22Rv1 (cell line): ENCODE data around the gene NAA10.

ENCODE experiments used
- H3K27ac ChIP-seq: fragments of 450-650 bp; 2 replicates; pipeline ENCODE4 v1.5.1; 2017
- CTCF ChIP-seq: fragments of 450-650 bp; IDR thresholded peaks from 2 replicates; pipeline ENCODE4 v1.5.1; 2017; ENCODE audit warnings: mild to moderate bottlenecking
- ZFX ChIP-seq: fragments of 450-650 bp; IDR thresholded peaks from 2 replicates; pipeline ENCODE4 v1.6.1; 2017; ENCODE audit warnings: antibody characterized with exemption, borderline replicate concordance

NAA10 gene

GRCh38 chrX:153903238-153903980 is 31.4 kb downstream of the NAA10 start:
- no peak overlapping the region for H3K27ac ChIP-seq
- TF ChIP-seq ZFX (no peak), CTCF (no peak)

- TF ChIP-seq ZFX (no peak), CTCF (no peak)
- no peak overlapping the region for H3K27ac ChIP-seq
Observed at GRCh38 chrX:153902385-153902784, 32.5 kb downstream of the NAA10 start.

- no peak overlapping the region for H3K27ac ChIP-seq
- TF ChIP-seq ZFX (no peak), CTCF (no peak)
Observed at GRCh38 chrX:153901753-153902140, 33.1 kb downstream of the NAA10 start.

- H3K27ac ChIP-seq = no peak overlapping the region
- TF ChIP-seq ZFX = no peak
- no peak for TF ChIP-seq CTCF
Observed at GRCh38 chrX:153900831-153901752, 33.7 kb downstream of the NAA10 start.

GRCh38 chrX:153897899-153898298 is 36.9 kb downstream of the NAA10 start:
- TF ChIP-seq ZFX = no peak
- TF ChIP-seq CTCF = no peak
- H3K27ac ChIP-seq = no peak overlapping the region

- no peak overlapping the region for H3K27ac ChIP-seq
- TF ChIP-seq CTCF = no peak
- TF ChIP-seq ZFX = no peak
Observed at GRCh38 chrX:153889123-153889522, 45.7 kb downstream of the NAA10 start.

- H3K27ac ChIP-seq = no peak overlapping the region
- TF ChIP-seq CTCF = no peak
- no peak for TF ChIP-seq ZFX
Observed at GRCh38 chrX:153888344-153888743, 46.5 kb downstream of the NAA10 start.
